Measurements from ENCODE around the gene PKNOX2. TPM values are rescaled to one million over a fixed set of nuclear protein-coding genes. Genes with fewer than 3 reads are reported as not detected.

PKNOX2 gene
- total RNA-seq, 1 donor from 2014 or later: 12.1 TPM

GRCh38 chr11:125299821-125300220, 135.3 kb downstream of the PKNOX2 start:
- no peak overlapping the region for H3K27ac ChIP-seq
- TF ChIP-seq, protein P1, sequence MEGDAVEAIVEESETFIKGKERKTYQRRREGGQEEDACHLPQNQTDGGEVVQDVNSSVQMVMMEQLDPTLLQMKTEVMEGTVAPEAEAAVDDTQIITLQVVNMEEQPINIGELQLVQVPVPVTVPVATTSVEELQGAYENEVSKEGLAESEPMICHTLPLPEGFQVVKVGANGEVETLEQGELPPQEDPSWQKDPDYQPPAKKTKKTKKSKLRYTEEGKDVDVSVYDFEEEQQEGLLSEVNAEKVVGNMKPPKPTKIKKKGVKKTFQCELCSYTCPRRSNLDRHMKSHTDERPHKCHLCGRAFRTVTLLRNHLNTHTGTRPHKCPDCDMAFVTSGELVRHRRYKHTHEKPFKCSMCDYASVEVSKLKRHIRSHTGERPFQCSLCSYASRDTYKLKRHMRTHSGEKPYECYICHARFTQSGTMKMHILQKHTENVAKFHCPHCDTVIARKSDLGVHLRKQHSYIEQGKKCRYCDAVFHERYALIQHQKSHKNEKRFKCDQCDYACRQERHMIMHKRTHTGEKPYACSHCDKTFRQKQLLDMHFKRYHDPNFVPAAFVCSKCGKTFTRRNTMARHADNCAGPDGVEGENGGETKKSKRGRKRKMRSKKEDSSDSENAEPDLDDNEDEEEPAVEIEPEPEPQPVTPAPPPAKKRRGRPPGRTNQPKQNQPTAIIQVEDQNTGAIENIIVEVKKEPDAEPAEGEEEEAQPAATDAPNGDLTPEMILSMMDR (IDR thresholded peaks at IDR 0.05): no peak
- no peak overlapping the region for H3K4me3 ChIP-seq
- no peaks in the 10 kb centered on the region for H3K36me3 ChIP-seq
- intact Hi-C loops (cut with DNase I): no loop called here
- H3K9me3 ChIP-seq: no peaks in the 10 kb centered on the region
- H3K27me3 ChIP-seq: no peaks in the 10 kb centered on the region
- DNase-seq (ENCODE audit: low spot score in 2 of 2): no peak
- H3K4me1 ChIP-seq: peaks cover 0 to 10% of the 10 kb centered on the region in 2 donors

- DNase-seq (ENCODE audit: low spot score in 2 of 2): peak in 1 of 2 donors; percentile 66
- TF ChIP-seq, protein P1 (IDR thresholded peaks at IDR 0.05): no peak
- no peaks in the 10 kb centered on the region for H3K27me3 ChIP-seq
- intact Hi-C loops (cut with DNase I): no loop called here
- H3K4me1 ChIP-seq: peaks cover 0 to 10% of the 10 kb centered on the region in 2 donors
- no peaks in the 10 kb centered on the region for H3K9me3 ChIP-seq
- H3K36me3 ChIP-seq: no peaks in the 10 kb centered on the region
- H3K27ac ChIP-seq: peak overlapping the region in 1 of 2 donors; percentile 37
- no peak overlapping the region for H3K4me3 ChIP-seq
These were observed 136.3 kb downstream of the PKNOX2 start for GRCh38 chr11:125300791-125301218.

GRCh38 chr11:125301346-125301745, 136.8 kb downstream of the PKNOX2 start:
- Histone ChIP-seq H3K27me3 (no peaks in the 10 kb centered on the region), H3K36me3 (no peaks in the 10 kb centered on the region), H3K4me3 (no peak overlapping the region), H3K27ac (no peak overlapping the region), H3K4me1 (peaks cover 0 to 10% of the 10 kb centered on the region in 2 donors), H3K9me3 (no peaks in the 10 kb centered on the region)
- intact Hi-C loops (cut with DNase I): no loop called here
- TF ChIP-seq, protein P1 (IDR thresholded peaks at IDR 0.05): no peak
- DNase-seq (ENCODE audit: low spot score in 2 of 2): no peak

DNA sequence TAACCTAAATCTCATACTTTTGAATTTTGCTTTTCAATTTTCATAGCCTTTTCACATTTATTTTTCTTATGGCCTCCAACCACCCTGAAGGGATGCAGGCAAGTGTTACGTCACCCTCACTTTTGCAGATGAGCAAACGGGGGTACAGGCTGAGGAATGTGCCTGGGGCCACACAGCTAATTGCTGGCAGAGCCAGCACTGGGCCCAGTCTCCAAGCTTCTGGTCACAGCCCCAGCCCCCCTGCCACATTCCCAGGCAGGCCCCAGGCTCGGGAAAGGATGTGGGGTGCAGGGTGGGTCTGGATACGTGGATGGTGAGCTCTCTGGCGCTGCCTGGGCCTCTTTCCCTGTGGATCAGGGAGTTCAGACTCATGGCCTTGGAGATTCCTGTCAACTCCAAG, 138.6 kb downstream of the PKNOX2 start:
- Histone ChIP-seq H3K9me3 (no peaks in the 10 kb centered on the region), H3K27ac (no peak overlapping the region), H3K36me3 (no peaks in the 10 kb centered on the region), H3K27me3 (no peaks in the 10 kb centered on the region), H3K4me1 (peaks cover 0 to 10% of the 10 kb centered on the region in 2 donors), H3K4me3 (no peak overlapping the region)
- DNase-seq (ENCODE audit: low spot score in 2 of 2): no peak
- TF ChIP-seq, protein P1 (IDR thresholded peaks at IDR 0.05): no peak
- intact Hi-C loops (cut with DNase I): no loop called here

DNA sequence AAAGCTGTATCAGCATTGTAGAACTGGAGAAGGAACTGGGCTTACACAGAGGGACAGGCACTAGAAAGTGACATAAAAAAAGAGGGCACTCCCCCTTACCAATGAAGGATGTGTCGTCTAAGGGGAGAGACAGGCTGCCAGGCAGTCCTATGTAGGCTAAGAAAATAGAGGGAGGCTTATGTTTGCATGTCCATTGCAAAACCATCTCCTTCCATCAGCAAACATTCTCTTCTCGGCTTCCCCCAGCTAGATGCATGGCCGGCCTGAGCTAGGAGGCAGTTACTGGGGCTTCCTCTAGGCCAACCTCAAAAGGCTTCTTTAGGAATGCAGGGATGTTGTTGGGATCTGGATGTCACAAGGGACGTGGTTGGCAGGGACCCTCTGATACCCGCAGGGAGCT, 139.1 kb downstream of the PKNOX2 start:
- TF ChIP-seq, protein P1 (IDR thresholded peaks at IDR 0.05): no peak

GRCh38 chr11:125304136-125304535, 139.6 kb downstream of the PKNOX2 start:
- no peaks in the 10 kb centered on the region for H3K27me3 ChIP-seq
- intact Hi-C loops (cut with DNase I): no loop called here
- H3K27ac ChIP-seq: no peak overlapping the region
- H3K4me3 ChIP-seq: no peak overlapping the region
- no peaks in the 10 kb centered on the region for H3K9me3 ChIP-seq
- TF ChIP-seq, protein P1 (IDR thresholded peaks at IDR 0.05): no peak
- DNase-seq (ENCODE audit: low spot score in 2 of 2): peak in 1 of 2 donors; percentile 51
- no peaks in the 10 kb centered on the region for H3K36me3 ChIP-seq
- peaks cover 0 to 10% of the 10 kb centered on the region in 2 donors for H3K4me1 ChIP-seq

More for the DNA sequence above, 139.1 kb downstream of the PKNOX2 start:
- no peak overlapping the region for H3K4me3 ChIP-seq
- peaks cover 0 to 10% of the 10 kb centered on the region in 2 donors for H3K4me1 ChIP-seq
- no peak for DNase-seq (ENCODE audit: low spot score in 2 of 2)
- intact Hi-C loops (cut with DNase I): no loop called here
- no peaks in the 10 kb centered on the region for H3K27me3 ChIP-seq
- H3K36me3 ChIP-seq: no peaks in the 10 kb centered on the region
- no peaks in the 10 kb centered on the region for H3K9me3 ChIP-seq
- no peak overlapping the region for H3K27ac ChIP-seq

Measured in ascending aorta (tissue), 2 donors.